GM12865 (cell line): ENCODE data around the gene C7orf57.

Experiments used
- DNase-seq: peaks from one replicate; pipeline ENCODE4 v3.0.0; 2010; ENCODE audit warnings: low read depth
- H3K4me3 ChIP-seq: 2 replicates; pipeline ENCODE4 v1.5.1; 2011; ENCODE audit warnings: mild to moderate bottlenecking, low read depth, low read length, control low read depth
- TF ChIP-seq, protein P1 (sequence below): IDR thresholded peaks from 2 replicates; pipeline ENCODE4 v1.5.1; 2011; ENCODE audit warnings: low read length, control low read depth, low read depth, inconsistent platforms; ENCODE audit not compliant: insufficient read depth; ENCODE audit errors: missing control alignments

Gene C7orf57

DNA sequence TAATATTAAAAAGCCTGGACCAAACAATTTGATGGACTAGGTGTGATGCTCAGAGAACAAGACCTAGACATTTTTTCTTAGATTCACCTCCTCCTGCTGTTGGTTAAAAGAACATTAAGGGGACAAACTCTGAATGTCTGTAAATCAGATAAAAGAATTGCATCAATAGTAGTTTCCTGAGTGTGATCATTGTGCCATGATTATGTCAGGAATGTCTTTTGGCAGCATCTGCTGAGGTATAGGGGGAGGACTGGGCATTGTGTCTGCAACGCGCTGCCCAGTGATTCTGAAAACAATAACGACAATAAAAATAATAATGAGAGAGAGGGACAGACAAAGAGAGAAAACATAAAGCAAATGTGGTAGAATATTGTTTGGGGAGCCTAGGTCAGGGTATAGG lies 6.9 kb downstream of the C7orf57 start:
- DNase-seq: no peak
- TF ChIP-seq, protein P1, sequence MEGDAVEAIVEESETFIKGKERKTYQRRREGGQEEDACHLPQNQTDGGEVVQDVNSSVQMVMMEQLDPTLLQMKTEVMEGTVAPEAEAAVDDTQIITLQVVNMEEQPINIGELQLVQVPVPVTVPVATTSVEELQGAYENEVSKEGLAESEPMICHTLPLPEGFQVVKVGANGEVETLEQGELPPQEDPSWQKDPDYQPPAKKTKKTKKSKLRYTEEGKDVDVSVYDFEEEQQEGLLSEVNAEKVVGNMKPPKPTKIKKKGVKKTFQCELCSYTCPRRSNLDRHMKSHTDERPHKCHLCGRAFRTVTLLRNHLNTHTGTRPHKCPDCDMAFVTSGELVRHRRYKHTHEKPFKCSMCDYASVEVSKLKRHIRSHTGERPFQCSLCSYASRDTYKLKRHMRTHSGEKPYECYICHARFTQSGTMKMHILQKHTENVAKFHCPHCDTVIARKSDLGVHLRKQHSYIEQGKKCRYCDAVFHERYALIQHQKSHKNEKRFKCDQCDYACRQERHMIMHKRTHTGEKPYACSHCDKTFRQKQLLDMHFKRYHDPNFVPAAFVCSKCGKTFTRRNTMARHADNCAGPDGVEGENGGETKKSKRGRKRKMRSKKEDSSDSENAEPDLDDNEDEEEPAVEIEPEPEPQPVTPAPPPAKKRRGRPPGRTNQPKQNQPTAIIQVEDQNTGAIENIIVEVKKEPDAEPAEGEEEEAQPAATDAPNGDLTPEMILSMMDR: no peak
- H3K4me3 ChIP-seq: no peak overlapping the region

DNA sequence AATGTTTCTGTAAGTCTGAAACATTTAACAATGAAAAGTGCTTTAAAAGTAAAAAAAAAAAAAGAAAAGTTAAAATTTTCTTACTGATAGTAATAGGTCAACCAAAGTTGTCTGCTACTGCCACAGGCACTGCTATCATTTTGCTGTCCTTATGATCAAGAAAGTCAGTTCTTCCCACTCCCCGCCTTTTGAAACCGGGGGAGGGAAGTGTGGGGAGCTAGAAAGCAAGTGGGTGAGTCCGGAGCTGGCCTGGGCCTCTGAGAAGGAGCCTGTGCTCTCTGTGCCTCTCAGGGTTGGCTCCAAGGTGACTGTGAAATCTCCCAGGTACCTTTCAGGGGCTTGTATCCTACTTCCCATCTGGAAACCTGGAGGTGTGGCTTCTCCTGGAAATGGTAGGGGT lies 7.3 kb downstream of the C7orf57 start:
- H3K4me3 ChIP-seq: no peak overlapping the region
- TF ChIP-seq, protein P1: no peak
- DNase-seq: no peak

DNA sequence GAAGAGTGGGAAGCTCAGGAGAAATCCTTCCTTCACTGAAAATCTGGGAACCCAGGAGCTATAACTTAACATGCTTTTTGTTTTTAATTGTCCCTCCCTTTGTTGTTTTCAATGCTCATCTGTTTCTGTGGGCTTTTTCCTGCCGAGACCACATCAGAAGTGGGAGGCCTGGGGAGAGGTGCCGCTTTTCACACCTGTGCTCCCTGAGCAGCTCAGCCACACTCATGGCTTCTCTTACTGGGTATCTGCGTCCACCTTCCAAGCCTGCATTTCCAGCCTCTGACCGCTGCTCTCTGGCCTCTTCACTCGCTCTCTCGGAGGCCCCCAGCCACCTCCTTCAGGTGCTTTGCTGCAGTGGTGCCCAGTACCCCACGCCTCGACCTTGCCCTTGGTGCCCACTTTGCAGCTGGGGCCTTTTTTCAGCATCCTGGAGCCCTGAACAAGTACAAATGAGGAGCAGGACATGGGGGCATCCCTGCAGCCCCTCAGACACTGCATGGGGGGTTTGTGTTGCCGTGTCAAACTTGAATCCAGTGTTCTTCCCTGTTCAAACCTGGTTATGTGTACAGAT lies 9.9 kb downstream of the C7orf57 start:
- TF ChIP-seq, protein P1: no peak
- no peak overlapping the region for H3K4me3 ChIP-seq
- DNase-seq: no peak

DNA sequence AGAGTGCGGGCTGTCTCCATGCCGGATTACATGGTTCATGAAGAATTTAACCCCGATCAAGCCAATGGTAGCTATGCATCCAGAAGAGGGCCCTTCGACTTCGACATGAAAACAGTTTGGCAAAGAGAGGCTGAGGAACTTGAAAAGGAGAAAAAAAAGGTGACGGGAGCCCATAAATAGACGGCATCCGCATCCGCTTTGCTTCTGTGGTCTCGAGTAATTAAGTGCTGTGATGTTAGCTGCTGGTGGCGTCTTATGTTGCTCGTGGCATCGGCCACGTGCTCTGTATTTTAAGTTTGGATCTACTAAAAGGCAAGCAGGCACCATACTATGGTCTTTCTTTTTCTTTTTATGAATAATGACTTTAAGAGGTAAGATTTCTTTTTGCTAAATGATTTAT lies 11.1 kb downstream of the C7orf57 start:
- TF ChIP-seq, protein P1: no peak

DNA sequence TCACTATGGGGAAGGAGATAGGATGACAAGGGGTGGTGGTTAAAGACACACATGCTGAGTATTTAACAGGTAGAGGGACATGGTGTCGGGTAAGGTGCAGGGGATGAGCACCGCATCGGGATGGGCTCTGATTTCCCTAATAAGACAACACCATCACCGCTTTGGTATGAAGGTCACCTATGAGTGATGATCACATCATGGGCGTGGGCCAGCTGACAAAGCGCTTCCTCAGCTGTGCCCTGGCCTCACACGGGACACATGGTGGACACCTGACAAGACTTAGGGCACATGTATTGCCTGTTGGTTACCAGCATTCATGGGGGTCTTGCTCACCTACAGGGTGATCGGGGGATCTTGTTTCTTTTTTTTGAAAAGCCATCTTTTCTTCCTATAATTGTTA lies 12.8 kb downstream of the C7orf57 start:
- DNase-seq: no peak
- TF ChIP-seq, protein P1: no peak
- H3K4me3 ChIP-seq: no peak overlapping the region

More for the DNA sequence above, 11.1 kb downstream of the C7orf57 start:
- no peak overlapping the region for H3K4me3 ChIP-seq
- DNase-seq: peak; percentile 15

DNA sequence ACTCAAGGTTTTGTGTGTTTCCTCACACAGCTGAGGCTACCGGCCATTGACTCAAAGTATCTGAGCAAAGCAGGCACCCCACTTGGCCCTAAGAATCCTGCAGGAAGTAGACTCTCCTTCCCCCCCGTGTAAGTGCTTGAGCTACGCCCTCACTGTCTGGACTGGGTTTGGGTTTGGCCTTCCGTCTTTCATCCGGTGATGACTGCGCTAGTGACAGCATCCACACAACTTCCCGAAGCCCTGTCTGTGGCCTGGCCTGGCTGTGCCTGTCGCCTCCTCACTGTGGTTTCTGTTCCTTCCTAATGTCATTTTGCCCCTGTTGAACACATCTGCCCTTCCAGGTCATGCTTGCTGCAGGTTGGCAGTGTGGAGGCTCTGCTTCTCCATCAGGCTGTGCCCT lies 14.5 kb downstream of the C7orf57 start:
- TF ChIP-seq, protein P1: no peak
- DNase-seq: no peak

DNA sequence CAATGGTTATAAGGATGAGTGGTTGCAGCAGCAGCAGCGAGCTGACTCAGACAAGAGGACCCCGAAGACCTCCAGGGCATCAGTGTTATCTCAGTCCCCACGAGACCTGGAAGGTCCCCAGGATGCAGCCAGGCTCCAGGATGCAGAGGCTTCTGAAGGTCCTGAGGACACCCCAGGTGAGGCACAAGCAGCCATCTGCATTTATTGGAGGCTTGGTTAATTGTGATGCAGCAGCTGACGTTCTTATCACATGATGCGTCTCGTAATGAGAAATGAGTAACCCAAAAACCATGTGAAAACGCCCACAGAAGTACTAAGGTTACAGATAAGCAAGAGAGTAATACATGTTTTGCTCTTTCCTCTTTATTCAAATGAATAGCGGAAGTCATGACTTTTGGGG lies 17.4 kb downstream of the C7orf57 start:
- no peak overlapping the region for H3K4me3 ChIP-seq
- TF ChIP-seq, protein P1: no peak
- DNase-seq: peak; percentile 19

More for the DNA sequence above, 14.5 kb downstream of the C7orf57 start:
- no peak overlapping the region for H3K4me3 ChIP-seq
